HG03575 (cell line): ENCODE measurements around the gene PCYT2.

Experiments used
- ATAC-seq: cut with Tn5 transposase; IDR thresholded peaks from one replicate; pipeline ENCODE4 v1.9.1; 2021; ENCODE audit not compliant: unreplicated experiment, insufficient number of reproducible peaks, low FRiP score; ENCODE audit errors: extremely low read depth

The PCYT2 gene

DNA sequence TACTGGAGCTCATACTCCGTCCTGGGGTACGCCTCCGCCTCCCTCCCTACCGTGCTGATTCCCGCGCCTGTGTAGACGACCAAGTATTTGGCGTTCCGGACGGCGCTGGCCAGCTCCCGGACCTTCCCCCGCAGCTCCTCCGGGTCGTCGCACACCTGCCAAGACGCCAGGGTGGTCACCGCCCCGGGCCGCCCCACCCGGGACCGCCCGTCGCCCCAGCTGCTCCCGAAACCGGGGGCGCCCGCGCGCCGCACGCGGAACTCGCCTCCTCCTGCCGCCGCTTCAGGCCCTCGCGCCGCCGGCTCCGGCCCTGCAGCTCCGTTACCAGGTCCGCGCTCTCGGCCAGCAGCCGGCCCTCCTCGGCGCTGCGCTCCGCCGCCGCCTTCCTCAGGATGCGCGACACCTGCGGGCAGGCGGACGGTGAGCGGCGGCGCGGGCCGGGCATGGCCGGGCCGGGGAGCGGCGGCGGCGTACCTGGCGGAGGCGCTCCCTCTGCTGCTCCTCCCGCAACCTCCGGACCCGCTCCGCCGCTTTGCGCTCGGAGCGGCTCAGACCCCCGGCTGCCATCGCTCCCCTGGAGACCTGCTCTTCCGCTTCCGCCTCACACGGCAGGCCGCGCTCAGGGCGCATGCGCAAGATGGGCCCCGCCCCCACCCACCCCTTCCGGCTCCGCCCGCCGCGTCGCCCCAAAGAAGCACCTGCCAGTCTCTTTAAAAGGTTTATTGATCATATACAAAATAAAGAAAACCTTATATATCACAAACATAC, 6.5 kb upstream of the PCYT2 start, which contains the start of gene SIRT7:
Gene SIRT7 (minus strand): TSS at position 612 of the 768 bp plus-strand sequence. CDS start 45 bp downstream, at position 567.
- ATAC-seq: no peak

GRCh38 chr17:81916234-81917001, 5.2 kb upstream of the PCYT2 start:
- no peak for ATAC-seq

- ATAC-seq: no peak
These were observed 4.1 kb upstream of the PCYT2 start for GRCh38 chr17:81915331-81915730.

GRCh38 chr17:81914103-81914850, 3.1 kb upstream of the PCYT2 start:
- no peak for ATAC-seq

- ATAC-seq: no peak
These were observed 2.3 kb upstream of the PCYT2 start for GRCh38 chr17:81913394-81914102.

DNA sequence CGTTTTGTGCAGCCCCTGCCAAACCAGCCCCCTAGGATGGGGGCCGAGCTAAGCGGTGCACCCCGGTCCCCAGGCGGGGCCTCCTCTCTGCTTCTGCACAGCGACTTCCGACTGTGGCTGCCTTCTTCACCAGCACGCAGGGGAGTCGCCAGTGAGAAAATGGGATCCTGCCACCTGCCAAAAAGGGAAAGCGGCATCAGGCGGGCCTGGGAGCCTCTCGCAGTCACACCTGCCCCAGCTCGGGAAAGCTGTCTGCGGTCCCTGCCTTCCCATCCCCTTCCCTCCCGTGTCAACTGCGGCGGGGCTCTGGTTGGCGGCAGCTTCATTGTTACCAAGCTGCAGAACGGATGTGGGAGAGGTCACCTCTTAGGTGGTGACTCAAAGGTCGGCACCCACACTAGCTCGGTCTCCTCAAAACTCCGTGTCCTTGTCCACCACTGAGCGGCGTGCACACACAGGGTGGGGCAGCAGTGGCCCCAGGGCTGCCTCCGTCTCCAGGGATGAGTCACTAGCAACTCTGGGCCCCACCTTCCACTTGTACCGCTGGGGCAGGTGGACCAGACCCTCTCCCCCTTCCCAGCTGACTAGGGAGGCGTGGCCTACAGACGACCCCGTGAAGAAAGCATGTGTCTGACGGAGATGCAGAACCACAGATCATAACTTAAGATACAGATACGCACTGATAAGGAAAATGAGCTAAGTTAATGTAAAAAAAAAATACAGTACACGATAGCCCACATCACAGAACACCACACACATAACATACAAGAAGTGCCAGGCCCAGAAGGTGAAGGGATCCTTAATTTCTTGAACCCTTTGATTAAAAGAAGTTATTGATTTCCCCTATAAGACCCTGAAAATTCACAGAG, 1.5 kb upstream of the PCYT2 start:
- no peak for ATAC-seq

- ATAC-seq: no peak
These were observed 770 bp upstream of the PCYT2 start for GRCh38 chr17:81911969-81912368.

DNA sequence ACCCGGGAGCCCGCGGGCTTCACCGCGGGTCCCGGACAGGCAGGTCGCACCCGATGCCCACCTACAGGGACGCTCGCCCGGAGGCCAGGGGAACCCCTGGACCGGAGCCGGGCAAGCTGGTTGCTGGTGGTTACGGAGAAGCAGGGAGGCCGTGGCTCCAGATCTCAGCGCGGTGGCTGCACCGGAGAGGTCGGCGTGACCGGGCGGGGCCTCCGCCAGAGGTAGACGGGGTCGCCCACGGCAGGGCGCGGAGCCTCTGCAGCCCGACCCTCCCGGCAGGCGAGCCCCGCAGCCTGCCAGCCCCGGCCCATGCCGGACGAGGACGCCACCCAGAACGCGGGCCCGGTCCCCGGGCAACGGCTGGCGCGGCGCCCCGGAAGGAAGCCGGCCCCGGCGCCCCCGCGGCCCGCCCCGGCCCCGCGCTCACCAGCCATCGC, 341 bp downstream of the PCYT2 start:
- ATAC-seq: no peak

DNA sequence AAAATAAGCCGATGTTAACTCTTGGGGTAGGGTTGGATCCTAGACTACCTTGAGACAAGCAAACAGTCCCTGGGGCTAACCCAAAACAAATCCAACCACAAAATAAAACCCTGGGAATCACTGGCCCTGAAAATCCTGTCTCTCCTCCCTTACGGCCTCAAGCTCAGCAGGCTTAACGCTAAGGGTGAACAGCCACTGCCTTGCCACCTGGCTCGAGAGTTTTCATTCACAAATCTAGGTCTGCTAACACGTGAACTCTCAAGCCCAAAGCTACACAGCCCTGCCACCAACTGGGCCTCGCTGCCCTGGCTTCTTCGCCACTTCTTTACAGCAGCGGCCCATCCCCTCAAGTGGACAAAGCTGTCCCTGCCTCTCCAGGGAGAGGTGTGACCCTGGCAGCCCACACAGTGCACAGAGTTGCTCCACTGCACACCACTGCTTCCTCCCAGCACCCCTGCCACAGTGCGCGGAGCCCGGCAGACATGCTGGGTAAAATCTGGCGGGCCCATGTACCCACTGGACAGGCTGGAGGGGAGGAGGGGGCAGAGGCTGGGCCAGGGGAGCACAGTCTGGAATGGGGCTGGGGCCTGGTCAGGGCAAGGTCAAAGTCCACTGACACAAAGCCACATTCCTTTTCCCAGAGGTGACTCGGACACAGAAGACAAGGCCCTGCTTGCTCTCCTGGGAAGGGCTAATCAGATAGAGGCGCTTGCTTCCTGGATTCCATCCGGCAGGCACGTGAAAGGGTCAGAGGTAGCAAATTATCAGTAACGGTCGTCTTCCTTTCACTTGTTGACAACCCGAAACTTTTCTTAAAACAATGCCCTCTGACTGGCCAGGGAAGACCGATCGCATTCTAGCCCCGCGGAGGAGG, 996 bp downstream of the PCYT2 start:
- no peak for ATAC-seq

DNA sequence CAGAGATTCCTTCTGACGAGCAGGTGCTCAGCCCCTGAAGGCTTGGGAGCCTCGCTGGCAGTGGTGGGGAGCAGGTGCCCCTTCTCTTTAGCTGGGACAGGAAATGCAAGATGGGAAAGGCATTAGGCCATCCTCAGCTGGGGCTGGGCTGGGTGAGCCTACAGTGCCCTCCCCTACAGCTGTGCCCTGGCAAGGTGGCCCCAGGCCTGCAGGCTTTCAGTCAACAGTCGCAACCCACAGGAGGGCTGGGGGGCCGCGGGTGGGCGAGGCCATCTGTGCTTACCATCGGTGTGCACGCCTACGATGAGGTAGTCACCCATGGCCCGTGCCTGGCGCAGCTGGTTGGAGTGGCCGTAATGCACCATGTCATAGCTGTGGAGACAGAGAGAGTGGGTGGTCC, 2.0 kb downstream of the PCYT2 start:
- ATAC-seq: no peak

DNA sequence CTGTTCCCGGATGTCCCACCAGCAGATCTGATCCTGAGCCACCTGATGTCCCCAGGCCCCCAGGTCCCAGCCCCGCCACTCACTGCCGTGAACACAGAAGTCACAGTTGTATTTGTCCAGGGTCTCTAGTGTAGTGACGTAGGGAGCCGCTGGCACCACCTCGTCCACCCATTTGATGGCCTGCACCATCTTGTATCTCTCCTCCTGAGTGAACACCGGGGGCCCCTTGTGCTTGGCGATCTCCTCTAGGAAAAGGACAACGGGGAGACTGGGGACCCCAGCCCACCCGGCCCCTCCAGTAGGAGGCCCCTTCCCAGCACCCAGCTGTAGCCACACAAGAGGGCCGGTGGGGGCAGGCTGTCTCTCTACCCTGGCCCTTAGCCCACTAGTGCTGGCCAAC, 2.4 kb downstream of the PCYT2 start:
- no peak for ATAC-seq

GRCh38 chr17:81907219-81908145, 3.7 kb downstream of the PCYT2 start:
- no peak for ATAC-seq

DNA sequence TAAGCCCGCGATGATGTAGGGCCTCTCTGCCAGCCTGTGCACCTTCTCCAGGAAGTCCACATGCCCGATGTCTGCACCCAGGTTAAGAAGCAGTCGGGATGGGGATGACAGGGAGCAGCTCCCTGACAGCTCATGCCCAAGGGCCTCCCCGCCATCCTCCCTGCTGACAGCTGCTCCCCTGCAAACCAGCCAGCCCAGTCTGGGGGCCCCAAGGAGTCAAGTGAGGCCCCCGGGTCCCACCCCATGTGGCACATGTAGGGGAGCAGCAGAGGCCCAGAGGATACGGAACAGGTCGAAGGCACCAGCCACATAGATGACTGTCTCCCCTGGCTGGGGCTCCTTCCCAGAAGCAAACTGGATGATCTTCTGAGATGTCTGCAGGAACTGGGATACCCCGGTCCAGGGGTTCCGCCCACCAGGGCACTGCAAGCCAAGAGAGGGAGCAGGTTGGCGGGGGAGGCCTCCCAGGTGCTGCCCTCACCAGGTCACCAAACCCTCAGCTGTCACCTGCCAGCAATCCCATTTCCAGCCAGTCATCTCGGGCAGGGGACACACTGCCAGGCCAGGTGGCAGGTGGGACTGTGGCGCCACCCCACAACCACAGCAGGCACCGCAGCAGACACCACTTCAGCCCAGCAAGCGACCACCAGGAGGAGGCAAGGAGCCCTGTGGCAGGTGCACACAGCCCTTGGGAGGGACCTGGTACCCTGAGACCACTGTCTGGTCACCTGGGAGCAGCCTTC, 4.6 kb downstream of the PCYT2 start:
- ATAC-seq: no peak

GRCh38 chr17:81905993-81906392, 5.2 kb downstream of the PCYT2 start:
- ATAC-seq: no peak

DNA sequence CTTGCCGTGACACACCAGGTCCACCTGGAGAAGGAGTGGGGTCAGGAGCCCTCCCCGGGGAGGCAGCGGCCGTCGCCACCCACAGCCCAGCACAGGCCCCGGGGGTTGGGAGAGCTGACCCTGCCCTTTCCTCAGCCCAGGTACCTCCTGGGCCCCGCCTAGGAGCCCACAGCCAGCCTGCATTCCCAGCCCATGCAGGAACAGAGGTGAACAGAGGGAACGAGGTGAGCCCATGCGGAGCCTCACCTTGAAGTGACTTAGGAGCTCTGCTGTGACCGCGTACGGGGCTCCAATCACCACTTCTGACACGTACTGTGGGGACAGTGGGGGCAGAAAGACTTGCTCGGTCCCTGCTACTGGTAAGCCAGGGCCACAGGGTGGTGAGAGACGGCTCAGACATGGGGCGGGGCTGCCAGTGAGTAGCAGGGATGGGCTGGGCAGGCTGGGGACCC, 5.7 kb downstream of the PCYT2 start:
- no peak for ATAC-seq
